NCI-H2196 treated with DMSO at 0.1 percent for 48 hours (cell line): Measurements from ENCODE around the gene GSTT4.
"Not testable (repeated sequence)": the region's sequence is repeated elsewhere in the genome, so short reads cannot be mapped to it uniquely, and the experiment has no call there.

Experiments
- DNase-seq: peaks from one replicate; lab custom pipeline; 2025; ENCODE audit not compliant: unreplicated experiment; lab: John Stamatoyannopoulos, UW

GSTT4 gene

GRCh38 chr22:24026056-24026455 lies 20.8 kb upstream of the GSTT4 start:
- DNase-seq = no peak

GRCh38 chr22:24025475-24025874 lies 20.2 kb upstream of the GSTT4 start:
- no peak for DNase-seq

- no peak for DNase-seq
Observed at GRCh38 chr22:24024354-24024753, 19.1 kb upstream of the GSTT4 start.

GRCh38 chr22:24023204-24023789 lies 18.0 kb upstream of the GSTT4 start:
- DNase-seq = no peak

GRCh38 chr22:24021304-24021703 lies 16.1 kb upstream of the GSTT4 start:
- DNase-seq = no peak

- no peak for DNase-seq
Observed at GRCh38 chr22:24016156-24016555, 10.9 kb upstream of the GSTT4 start.

GRCh38 chr22:24011735-24012068 lies 6.4 kb upstream of the GSTT4 start:
- DNase-seq = no peak

- no peak for DNase-seq
Observed at GRCh38 chr22:24010018-24010391, 4.8 kb upstream of the GSTT4 start.

GRCh38 chr22:24009227-24010017 lies 4.2 kb upstream of the GSTT4 start:
- no peak for DNase-seq

- no peak for DNase-seq
Observed at GRCh38 chr22:24008381-24009226, 3.4 kb upstream of the GSTT4 start.

GRCh38 chr22:24008022-24008283 lies 2.7 kb upstream of the GSTT4 start:
- DNase-seq = no peak

- DNase-seq = no peak
Observed at GRCh38 chr22:24007253-24008021, 2.2 kb upstream of the GSTT4 start.

- DNase-seq = no peak
Observed at GRCh38 chr22:24006914-24007214, 1.6 kb upstream of the GSTT4 start.

- no peak for DNase-seq
Observed at GRCh38 chr22:24006207-24006913, 1.1 kb upstream of the GSTT4 start.

GRCh38 chr22:24003887-24004286 lies 1.4 kb downstream of the GSTT4 start:
- no peak for DNase-seq

- no peak for DNase-seq
Observed at GRCh38 chr22:24002851-24003250, 2.4 kb downstream of the GSTT4 start.

GRCh38 chr22:24002272-24002671 lies 3.0 kb downstream of the GSTT4 start:
- no peak for DNase-seq

GRCh38 chr22:24001314-24001713 lies 3.9 kb downstream of the GSTT4 start:
- DNase-seq = no peak

- DNase-seq = not testable (repeated sequence)
Observed at GRCh38 chr22:23999779-24000178, 5.5 kb downstream of the GSTT4 start.

GRCh38 chr22:23997092-23997491 lies 8.2 kb downstream of the GSTT4 start:
- DNase-seq = no peak

- not testable (repeated sequence) for DNase-seq
Observed at GRCh38 chr22:23993581-23994177, 11.6 kb downstream of the GSTT4 start.
